Mammary epithelial cell (primary cell): ENCODE results near the gene MRPL41.
"Not testable (repeated sequence)": the region's sequence is repeated elsewhere in the genome, so short reads cannot be mapped to it uniquely, and the experiment has no call there.

Experiments
- CTCF ChIP-seq, 2 donors: IDR thresholded peaks in 1 of 2; conservative IDR thresholded peaks in 1 of 2; 2 replicates each; pipeline ENCODE4 v1.5.1; 2011 to 2012; ENCODE audit warnings: inconsistent platforms in 2 of 2, low read length in 2 of 2, mild to moderate bottlenecking in 2 of 2, control low read depth in 1 of 2, low read depth in 1 of 2; ENCODE audit not compliant: insufficient read depth in 1 of 2; ENCODE audit errors: extremely low read depth in 1 of 2
- EZH2 ChIP-seq: IDR thresholded peaks from 2 replicates; pipeline ENCODE4 v1.6.1; 2012; ENCODE audit warnings: low read length, inconsistent platforms, borderline replicate concordance

GRCh38 chr9:137568445-137568844 is 16.8 kb downstream of the MRPL41 start:
- not testable (repeated sequence) for TF ChIP-seq CTCF (conservative IDR thresholded peaks at IDR 0.05 in 1 of 2, IDR thresholded peaks at IDR 0.05 in 1 of 2; ENCODE audit: extremely low read depth in 1 of 2, insufficient read depth in 1 of 2, low read depth in 1 of 2, low read length in 2 of 2); EZH2
